Measurements from ENCODE around the gene CCDC106. TPM values are rescaled to one million over a fixed set of nuclear protein-coding genes. Genes with fewer than 3 reads are reported as not detected.

The CCDC106 gene
- total RNA-seq, 2 experiments from 2014 or later, result 1.7 to 1.8 TPM

DNA sequence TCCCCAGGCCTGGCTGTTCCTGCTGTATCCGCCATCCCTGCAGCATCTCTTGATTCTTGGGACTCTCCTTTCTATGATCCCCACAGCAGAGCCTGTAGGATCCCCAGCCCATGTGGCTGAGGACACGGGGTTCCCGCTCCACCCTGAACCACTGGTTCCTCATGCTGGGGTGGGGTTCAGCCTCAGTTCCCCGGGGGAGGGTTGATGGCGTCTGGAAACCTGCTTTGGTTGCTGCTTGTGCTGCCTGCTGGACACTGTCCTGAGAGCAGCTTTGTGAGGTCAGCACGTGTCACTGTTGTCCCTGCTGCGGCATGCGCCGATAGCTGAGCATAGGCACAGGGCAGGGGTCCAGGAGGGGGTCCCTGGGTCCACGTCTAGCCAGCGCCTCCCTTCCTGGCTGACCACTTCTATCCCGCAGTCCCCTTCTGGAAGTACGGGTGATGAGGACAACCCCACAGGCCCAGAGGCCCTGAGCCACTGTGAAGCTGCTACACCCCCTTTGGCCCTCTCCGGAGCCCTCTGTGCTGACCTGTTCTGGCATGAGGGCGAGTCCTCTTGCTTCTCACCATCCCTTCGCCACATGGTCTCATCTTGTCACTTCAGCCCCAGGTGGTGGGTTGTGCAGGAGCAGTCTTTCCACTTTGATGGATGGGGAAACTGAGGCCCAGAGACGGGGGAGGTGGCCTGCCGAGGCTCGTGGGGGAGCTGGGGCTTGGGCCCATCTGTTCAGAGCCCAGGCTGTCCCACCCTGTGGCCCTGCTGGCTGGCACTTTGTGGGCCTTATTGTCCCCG is 32.5 kb downstream of the CCDC106 start:
- H3K36me3 ChIP-seq (ENCODE audit: insufficient read depth, low read length), result peaks cover 72% of the 10 kb centered on the region
- Mint-ChIP-seq H3K4me3 (peak overlapping the region; percentile 20), H3K4me1 (ENCODE audit: low read depth) (peaks cover 40% of the 10 kb centered on the region), H3K27ac (no peak overlapping the region), H3K36me3 (ENCODE audit: low read depth) (peaks cover 81% of the 10 kb centered on the region), H3K27me3 (no peaks in the 10 kb centered on the region), H3K9me3 (no peaks in the 10 kb centered on the region)
- no peak overlapping the region for H3K27ac ChIP-seq (ENCODE audit: low read depth in 1 of 2, low read length in 2 of 2)
- intact Hi-C loops (cut with DNase I, micrococcal nuclease), result loop anchor here in 1 of 2 experiments (5.0 kb wide), 1 partner anchor 33 kb away; the partner anchor contains the start of gene CCDC106
- ChIA-PET CTCF (no interaction called here), POLR2A (no interaction called here)
- ATAC-seq (ENCODE audit: poor library complexity) (no peak), DNase-seq (no peak)
- peaks cover 56% of the 10 kb centered on the region for H3K4me1 ChIP-seq (ENCODE audit: insufficient read depth, low read length)
- no peaks in the 10 kb centered on the region for H3K27me3 ChIP-seq (ENCODE audit: control insufficient read depth in 1 of 2, insufficient read depth in 2 of 2, low read length in 2 of 2)
- TF ChIP-seq, protein P1, sequence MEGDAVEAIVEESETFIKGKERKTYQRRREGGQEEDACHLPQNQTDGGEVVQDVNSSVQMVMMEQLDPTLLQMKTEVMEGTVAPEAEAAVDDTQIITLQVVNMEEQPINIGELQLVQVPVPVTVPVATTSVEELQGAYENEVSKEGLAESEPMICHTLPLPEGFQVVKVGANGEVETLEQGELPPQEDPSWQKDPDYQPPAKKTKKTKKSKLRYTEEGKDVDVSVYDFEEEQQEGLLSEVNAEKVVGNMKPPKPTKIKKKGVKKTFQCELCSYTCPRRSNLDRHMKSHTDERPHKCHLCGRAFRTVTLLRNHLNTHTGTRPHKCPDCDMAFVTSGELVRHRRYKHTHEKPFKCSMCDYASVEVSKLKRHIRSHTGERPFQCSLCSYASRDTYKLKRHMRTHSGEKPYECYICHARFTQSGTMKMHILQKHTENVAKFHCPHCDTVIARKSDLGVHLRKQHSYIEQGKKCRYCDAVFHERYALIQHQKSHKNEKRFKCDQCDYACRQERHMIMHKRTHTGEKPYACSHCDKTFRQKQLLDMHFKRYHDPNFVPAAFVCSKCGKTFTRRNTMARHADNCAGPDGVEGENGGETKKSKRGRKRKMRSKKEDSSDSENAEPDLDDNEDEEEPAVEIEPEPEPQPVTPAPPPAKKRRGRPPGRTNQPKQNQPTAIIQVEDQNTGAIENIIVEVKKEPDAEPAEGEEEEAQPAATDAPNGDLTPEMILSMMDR (IDR thresholded peaks at IDR 0.05), result no peak
- H3K9me3 ChIP-seq (ENCODE audit: control insufficient read depth in 1 of 2, insufficient read depth in 1 of 2, low read length in 2 of 2), result no peaks in the 10 kb centered on the region
- H3K4me3 ChIP-seq (ENCODE audit: low read length), result no peak overlapping the region

DNA sequence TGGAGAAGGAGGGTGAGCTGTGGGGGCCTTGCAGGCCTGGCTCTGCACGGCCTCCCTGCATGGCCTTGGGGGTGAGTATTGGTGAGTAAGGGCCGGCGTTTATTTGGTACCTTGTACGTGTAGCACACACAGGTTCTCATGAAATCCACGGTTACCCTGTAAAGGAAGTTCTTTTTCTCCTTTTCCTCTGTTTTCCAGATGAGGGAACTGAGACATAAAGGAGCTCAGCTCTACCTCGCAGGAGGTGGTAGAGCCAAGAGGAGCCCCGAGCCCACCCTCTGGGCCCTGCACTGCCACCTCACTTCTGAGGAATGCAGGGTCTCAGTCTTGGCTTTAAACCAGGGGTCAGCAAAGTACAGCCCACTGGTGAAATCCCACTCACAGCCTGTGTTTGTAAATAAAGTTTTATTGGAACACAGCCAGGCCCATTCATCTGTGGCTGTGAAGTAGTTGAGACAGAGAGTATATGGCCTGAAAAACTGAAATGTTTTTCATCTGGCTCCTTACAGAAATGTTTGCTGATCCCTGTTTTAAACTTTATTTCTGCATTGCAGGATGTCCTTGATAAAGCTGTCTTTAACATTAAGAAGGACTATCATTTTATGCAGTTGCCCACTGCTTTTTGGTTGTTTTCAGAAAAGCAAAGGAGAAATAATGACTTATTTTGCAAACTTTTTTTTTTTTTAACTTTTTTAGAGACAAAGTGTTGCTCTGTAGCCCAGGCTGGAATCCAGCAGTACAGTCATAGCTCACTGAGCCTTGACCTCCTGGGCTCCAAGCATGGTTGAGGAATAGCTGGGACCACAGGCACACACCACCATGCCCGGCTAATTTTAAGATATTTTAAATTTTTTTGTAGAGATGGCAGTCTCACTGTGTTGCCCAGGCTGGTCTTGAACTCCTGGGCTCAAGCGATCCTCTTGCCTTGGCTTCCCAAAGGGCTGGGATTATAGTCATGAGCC is 33.4 kb downstream of the CCDC106 start:
- CTCF ChIA-PET, result no interaction called here
- peaks cover 84% of the 10 kb centered on the region for H3K36me3 Mint-ChIP-seq (ENCODE audit: low read depth)
- no peaks in the 10 kb centered on the region for H3K9me3 Mint-ChIP-seq

More for the DNA sequence above, 33.4 kb downstream of the CCDC106 start:
- no peak overlapping the region for H3K4me3 ChIP-seq (ENCODE audit: low read length)
- ATAC-seq (ENCODE audit: poor library complexity), result no peak
- H3K27me3 Mint-ChIP-seq, result no peaks in the 10 kb centered on the region
- no peak for DNase-seq
- H3K4me1 ChIP-seq (ENCODE audit: insufficient read depth, low read length), result peaks cover 48% of the 10 kb centered on the region
- no peaks in the 10 kb centered on the region for H3K9me3 ChIP-seq (ENCODE audit: control insufficient read depth in 1 of 2, insufficient read depth in 1 of 2, low read length in 2 of 2)
- intact Hi-C loops (cut with DNase I, micrococcal nuclease), result loop anchor here in 1 of 2 experiments (5.0 kb wide), 1 partner anchor 34 kb away; the partner anchor contains the start of gene CCDC106
- H3K27ac ChIP-seq (ENCODE audit: low read depth in 1 of 2, low read length in 2 of 2), result no peak overlapping the region
- TF ChIP-seq, protein P1 (IDR thresholded peaks at IDR 0.05), result no peak
- no peak overlapping the region for H3K4me3 Mint-ChIP-seq
- H3K4me1 Mint-ChIP-seq (ENCODE audit: low read depth), result peaks cover 31% of the 10 kb centered on the region
- no peak overlapping the region for H3K27ac Mint-ChIP-seq
- H3K27me3 ChIP-seq (ENCODE audit: control insufficient read depth in 1 of 2, insufficient read depth in 2 of 2, low read length in 2 of 2), result no peaks in the 10 kb centered on the region
- POLR2A ChIA-PET, result no interaction called here
- H3K36me3 ChIP-seq (ENCODE audit: insufficient read depth, low read length), result peaks cover 81% of the 10 kb centered on the region
